Mesenchymal stem cell (in vitro differentiated cells and primary cell): Measurements from ENCODE around the gene KLB.
"Not testable (repeated sequence)": the region's sequence is repeated elsewhere in the genome, so short reads cannot be mapped to it uniquely, and the experiment has no call there.

Source experiments
- DNase-seq: peaks from one replicate; pipeline ENCODE4 v3.0.0-alpha.2; 2013
- H2AFZ ChIP-seq: one replicate; pipeline ENCODE4 v1.6.1; 2013; ENCODE audit warnings: low read depth, mild to moderate bottlenecking, control low read depth, inconsistent platforms, low read length, moderate library complexity
- H2AK5ac ChIP-seq: 2 replicates; pipeline ENCODE4 v1.6.1; 2013; ENCODE audit warnings: low read length, moderate library complexity, mild to moderate bottlenecking, inconsistent platforms; ENCODE audit not compliant: severe bottlenecking
- H2BK120ac ChIP-seq: one replicate; pipeline ENCODE4 v1.6.1; 2013; ENCODE audit warnings: low read depth, mild to moderate bottlenecking, inconsistent platforms, low read length, moderate library complexity
- H2BK12ac ChIP-seq, 2 experiments: one replicate each; pipeline ENCODE4 v1.6.1; 2013; ENCODE audit warnings: inconsistent platforms in 2 of 2, low read length in 2 of 2, mild to moderate bottlenecking in 2 of 2, moderate library complexity in 2 of 2, control low read depth in 1 of 2
- H2BK15ac ChIP-seq: one replicate; pipeline ENCODE4 v1.6.1; 2013; ENCODE audit warnings: mild to moderate bottlenecking, low read depth, inconsistent platforms; ENCODE audit not compliant: poor library complexity, severe bottlenecking
- H2BK5ac ChIP-seq: 2 replicates; pipeline ENCODE4 v1.6.1; 2013; ENCODE audit warnings: low read depth, mild to moderate bottlenecking, low read length, control low read depth, inconsistent platforms; ENCODE audit not compliant: poor library complexity, severe bottlenecking
- H3K14ac ChIP-seq, 2 experiments: one replicate each; pipeline ENCODE4 v1.6.1; 2013; ENCODE audit warnings: inconsistent platforms in 2 of 2, low read length in 2 of 2, control low read depth in 1 of 2, mild to moderate bottlenecking in 1 of 2, moderate library complexity in 1 of 2
- H3K18ac ChIP-seq, 2 experiments: one replicate each; pipeline ENCODE4 v1.6.1; 2013; ENCODE audit warnings: inconsistent platforms in 2 of 2, low read length in 2 of 2, control low read depth in 1 of 2, low read depth in 1 of 2, mild to moderate bottlenecking in 1 of 2
- H3K23ac ChIP-seq, 2 experiments: one replicate each; pipeline ENCODE4 v1.6.1; 2013; ENCODE audit warnings: inconsistent platforms in 2 of 2, low read length in 2 of 2, mild to moderate bottlenecking in 2 of 2, moderate library complexity in 2 of 2, control low read depth in 1 of 2
- H3K27ac ChIP-seq: 2 replicates; pipeline ENCODE4 v1.5.1; 2013; ENCODE audit warnings: mild to moderate bottlenecking, moderate library complexity, low read length, control low read depth, inconsistent platforms; ENCODE audit not compliant: poor library complexity, severe bottlenecking
- H3K27me3 ChIP-seq, 2 experiments: 2 replicates each; pipeline versions ENCODE4 v1.6.1 to v1.7.0; 2013; ENCODE audit warnings: low read length in 2 of 2, mild to moderate bottlenecking in 2 of 2, moderate library complexity in 2 of 2, control low read depth in 1 of 2, inconsistent platforms in 1 of 2; ENCODE audit not compliant: control insufficient read depth in 1 of 2, insufficient read depth in 1 of 2
- H3K36me3 ChIP-seq, 2 experiments: 2 replicates each; pipeline versions ENCODE4 v1.6.1 to v1.7.0; 2013; ENCODE audit warnings: low read length in 2 of 2, control low read depth in 1 of 2, inconsistent platforms in 1 of 2, low read depth in 1 of 2, mild to moderate bottlenecking in 1 of 2; ENCODE audit not compliant: insufficient read depth in 2 of 2, control insufficient read depth in 1 of 2
- H3K4ac ChIP-seq, 2 experiments: one replicate each; pipeline ENCODE4 v1.6.1; 2013; ENCODE audit warnings: inconsistent platforms in 2 of 2, low read length in 2 of 2, mild to moderate bottlenecking in 2 of 2, moderate library complexity in 2 of 2, control low read depth in 1 of 2, low read depth in 1 of 2
- H3K4me1 ChIP-seq: 2 replicates; pipeline ENCODE4 v1.6.1; 2013; ENCODE audit warnings: low read depth, low read length, control low read depth; ENCODE audit not compliant: control insufficient read depth, insufficient read depth
- H3K4me2 ChIP-seq: 2 replicates; pipeline ENCODE4 v1.6.1; 2013; ENCODE audit warnings: low read length, mild to moderate bottlenecking, inconsistent platforms; ENCODE audit not compliant: poor library complexity, severe bottlenecking
- H3K4me3 ChIP-seq, 2 experiments: 2 replicates each; pipeline versions ENCODE4 v1.5.1 to v1.7.0; 2013; ENCODE audit warnings: low read length in 2 of 2, mild to moderate bottlenecking in 2 of 2, control low read depth in 1 of 2, low read depth in 1 of 2; ENCODE audit not compliant: insufficient read depth in 1 of 2
- H3K79me1 ChIP-seq: replicated peaks from 2 replicates; pipeline ENCODE4 v1.6.1; 2013; ENCODE audit warnings: mild to moderate bottlenecking, control low read depth, low read length, inconsistent platforms; ENCODE audit not compliant: poor library complexity, severe bottlenecking
- H3K9ac ChIP-seq: 2 replicates; pipeline ENCODE4 v1.7.0; 2013; ENCODE audit warnings: mild to moderate bottlenecking, low read length, moderate library complexity
- H3K9me3 ChIP-seq: 2 replicates; pipeline ENCODE4 v1.7.0; 2013; ENCODE audit warnings: mild to moderate bottlenecking, low read length; ENCODE audit not compliant: control insufficient read depth
- H4K8ac ChIP-seq: one replicate; pipeline ENCODE4 v1.6.1; 2013; ENCODE audit warnings: inconsistent platforms, mild to moderate bottlenecking, low read length, moderate library complexity
- H4K91ac ChIP-seq: one replicate; pipeline ENCODE4 v1.6.1; 2013; ENCODE audit warnings: mild to moderate bottlenecking, low read length, inconsistent platforms
- WGBS: methylation state at CpG from one replicate; pipeline ENCODE4 v1.1.7; 2013; ENCODE audit warnings: mixed read lengths; 5-methylcytosine and 5-hydroxymethylcytosine counted together

The KLB gene

GRCh38 chr4:39384563-39384962 is 22.2 kb upstream of the KLB start:
- Histone ChIP-seq H3K4me2 (no peak overlapping the region), H3K4me3 (no peak overlapping the region), H2BK120ac (no peak overlapping the region), H3K23ac (no peak overlapping the region), H2BK5ac (no peak overlapping the region), H2BK12ac (no peak overlapping the region), H3K14ac (no peak overlapping the region), H3K9me3 (no peaks in the 10 kb centered on the region), H3K27me3 (peaks cover 0 to 4% of the 10 kb centered on the region in 2 experiments), H3K9ac (no peak overlapping the region), H3K4ac (no peak overlapping the region), H2AFZ (no peak overlapping the region), H2AK5ac (no peak overlapping the region), H2BK15ac (no peak overlapping the region), H3K4me1 (no peaks in the 10 kb centered on the region), H3K27ac (no peak overlapping the region), H3K18ac (no peak overlapping the region), H4K91ac (no peak overlapping the region), H3K36me3 (no peaks in the 10 kb centered on the region), H3K79me1 (no peaks in the 10 kb centered on the region), H4K8ac (no peak overlapping the region)
- DNase-seq: no peak
- 89% methylated on average over 7 of the region's 11 CpGs for WGBS

GRCh38 chr4:39390603-39391002 is 16.1 kb upstream of the KLB start:
- Histone ChIP-seq H3K79me1 (no peaks in the 10 kb centered on the region), H2BK5ac (no peak overlapping the region), H2AFZ (no peak overlapping the region), H3K9me3 (no peaks in the 10 kb centered on the region), H3K9ac (no peak overlapping the region), H2BK15ac (no peak overlapping the region), H3K27me3 (peaks cover 0 to 8% of the 10 kb centered on the region in 2 experiments), H2BK12ac (no peak overlapping the region), H4K91ac (no peak overlapping the region), H3K4me3 (no peak overlapping the region), H4K8ac (no peak overlapping the region), H3K36me3 (no peaks in the 10 kb centered on the region), H3K27ac (no peak overlapping the region), H2AK5ac (no peak overlapping the region), H2BK120ac (no peak overlapping the region), H3K4me1 (no peaks in the 10 kb centered on the region), H3K4ac (no peak overlapping the region), H3K23ac (no peak overlapping the region), H3K18ac (no peak overlapping the region), H3K14ac (no peak overlapping the region), H3K4me2 (no peak overlapping the region)
- 74% methylated on average over 6 of the region's 6 CpGs for WGBS
- no peak for DNase-seq

- H3K23ac ChIP-seq: no peak overlapping the region
- H3K4me2 ChIP-seq: no peak overlapping the region
- H3K4me1 ChIP-seq: no peaks in the 10 kb centered on the region
- no peak overlapping the region for H2BK5ac ChIP-seq
- no peak overlapping the region for H3K27ac ChIP-seq
- H3K36me3 ChIP-seq: no peaks in the 10 kb centered on the region
- DNase-seq: no peak
- H2BK12ac ChIP-seq: no peak overlapping the region
- no peak overlapping the region for H3K14ac ChIP-seq
- H2BK120ac ChIP-seq: no peak overlapping the region
- WGBS: 66% methylated on average over 3 of the region's 3 CpGs
- peaks cover 0 to 8% of the 10 kb centered on the region in 2 experiments for H3K27me3 ChIP-seq
- H2BK15ac ChIP-seq: no peak overlapping the region
- H4K91ac ChIP-seq: no peak overlapping the region
- H3K4me3 ChIP-seq: no peak overlapping the region
- no peak overlapping the region for H3K9ac ChIP-seq
- H3K79me1 ChIP-seq: no peaks in the 10 kb centered on the region
- no peak overlapping the region for H2AK5ac ChIP-seq
- no peaks in the 10 kb centered on the region for H3K9me3 ChIP-seq
- no peak overlapping the region for H3K18ac ChIP-seq
- no peak overlapping the region for H2AFZ ChIP-seq
- H4K8ac ChIP-seq: no peak overlapping the region
- no peak overlapping the region for H3K4ac ChIP-seq
These were observed 12.0 kb upstream of the KLB start for GRCh38 chr4:39394706-39395105.

GRCh38 chr4:39401640-39402039 is 5.1 kb upstream of the KLB start:
- not testable (repeated sequence) for H2AK5ac ChIP-seq, H3K9ac ChIP-seq, H2AFZ ChIP-seq, H4K8ac ChIP-seq, H3K27me3 ChIP-seq, H3K18ac ChIP-seq, H4K91ac ChIP-seq, H2BK5ac ChIP-seq, H2BK120ac ChIP-seq, H3K4ac ChIP-seq, H3K27ac ChIP-seq, H3K14ac ChIP-seq, H3K79me1 ChIP-seq, DNase-seq, H3K4me3 ChIP-seq, H2BK15ac ChIP-seq, H3K4me1 ChIP-seq, H3K23ac ChIP-seq, H3K36me3 ChIP-seq, H3K4me2 ChIP-seq, H3K9me3 ChIP-seq, H2BK12ac ChIP-seq
- WGBS: 54% methylated on average over 4 of the region's 6 CpGs
